ENCODE data around the gene ERN2. TPM values are rescaled to one million over a fixed set of nuclear protein-coding genes. Genes with fewer than 3 reads are reported as not detected.
"Not testable (repeated sequence)": the region's sequence is repeated elsewhere in the genome, so short reads cannot be mapped to it uniquely, and the experiment has no call there.

The ERN2 gene
- total RNA-seq, 1 donor: not detected

DNA sequence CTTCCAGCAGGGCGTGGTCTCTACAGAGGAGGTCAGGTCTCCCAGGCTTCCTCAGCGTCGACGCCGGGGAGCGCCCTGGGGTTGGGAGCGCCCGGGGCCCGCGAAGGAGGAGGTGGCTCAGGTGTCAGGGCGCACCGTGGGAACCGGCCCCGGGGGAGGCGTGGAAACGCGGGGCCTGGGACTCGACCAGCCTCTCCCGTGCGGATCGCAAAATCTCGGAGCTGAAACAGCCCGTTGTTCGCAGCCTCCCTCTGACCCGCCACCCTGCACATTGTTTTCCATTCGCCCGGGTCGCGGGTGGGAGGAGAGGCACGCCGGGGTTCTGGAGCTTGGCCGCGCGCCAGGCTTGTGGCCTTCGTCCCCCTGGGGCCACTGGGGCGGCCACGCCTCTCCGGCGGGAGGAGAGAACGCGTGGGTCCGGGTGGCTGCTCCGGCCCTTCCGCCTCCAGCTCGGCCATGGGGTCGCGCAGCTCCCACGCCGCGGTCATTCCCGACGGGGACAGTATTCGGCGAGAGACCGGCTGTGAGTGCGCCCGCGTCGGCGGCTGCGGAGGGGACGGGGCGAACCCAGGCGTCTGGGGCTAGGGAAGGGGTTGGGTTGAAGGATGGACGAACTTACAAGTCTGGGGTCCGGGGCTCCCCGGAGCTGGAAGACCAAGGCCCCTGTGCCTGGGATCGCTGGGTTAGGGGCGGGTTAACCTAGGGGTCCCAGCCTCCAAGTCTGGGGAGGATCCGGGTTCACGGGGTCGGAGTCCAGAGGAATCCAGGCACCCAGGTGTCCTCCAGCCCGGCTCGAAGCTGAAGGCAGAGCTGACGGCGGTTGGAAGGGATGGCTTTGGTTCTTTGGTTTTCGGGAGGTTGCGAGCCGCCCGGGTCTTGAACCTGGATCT, 41.8 kb upstream of the ERN2 start, which contains the start of gene CHP2:
TSS of gene CHP2 (plus strand) at position 433 of the 890 bp plus-strand sequence. CDS start at position 457, 24 bp downstream.
- no peak within 1 kb of the TSS for H3K27ac ChIP-seq (ENCODE audit: low read depth, low read length)
- H2AFZ ChIP-seq (ENCODE audit: low read length): no peak within 1 kb of the TSS
- H3K79me2 ChIP-seq (ENCODE audit: insufficient read depth, low read length): no peaks in the 10 kb centered on the region
- H3K36me3 ChIP-seq (ENCODE audit: insufficient read depth, low read length): no peaks in the 10 kb centered on the region
- no peaks in the 10 kb centered on the region for H3K4me1 ChIP-seq (ENCODE audit: insufficient read depth, low read length)
- DNase-seq (ENCODE audit: insufficient read length, low spot score, missing footprints): peak; percentile 73
- TF ChIP-seq CTCF (IDR thresholded peaks at IDR 0.05; ENCODE audit: extremely low read depth, low read depth, low read length): no peak
- H3K9me3 ChIP-seq (ENCODE audit: low read depth, low read length): no peaks in the 10 kb centered on the region
- H4K20me1 ChIP-seq (ENCODE audit: insufficient read depth, low read length): no peaks in the 10 kb centered on the region
- H3K27me3 ChIP-seq (ENCODE audit: insufficient read depth, low read length): peaks cover 21% of the 10 kb centered on the region
- no peak within 1 kb of the TSS for H3K4me3 ChIP-seq (ENCODE audit: insufficient read depth, low read length)
- H3K4me2 ChIP-seq (ENCODE audit: insufficient read depth, low read length): no peak within 1 kb of the TSS

- Histone ChIP-seq H3K4me2 (ENCODE audit: insufficient read depth, low read length) (no peak overlapping the region), H3K36me3 (ENCODE audit: insufficient read depth, low read length) (no peaks in the 10 kb centered on the region)
- DNase-seq (ENCODE audit: insufficient read length, low spot score, missing footprints): no peak
Measured at GRCh38 chr16:23753908-23754593, 41.0 kb upstream of the ERN2 start.

GRCh38 chr16:23751053-23751452, 38.0 kb upstream of the ERN2 start:
- H4K20me1 ChIP-seq (ENCODE audit: insufficient read depth, low read length); H3K36me3 ChIP-seq (ENCODE audit: insufficient read depth, low read length); H2AFZ ChIP-seq (ENCODE audit: low read length); H3K9me3 ChIP-seq (ENCODE audit: low read depth, low read length); H3K27ac ChIP-seq (ENCODE audit: low read depth, low read length); H3K4me2 ChIP-seq (ENCODE audit: insufficient read depth, low read length); H3K4me3 ChIP-seq (ENCODE audit: insufficient read depth, low read length); H3K79me2 ChIP-seq (ENCODE audit: insufficient read depth, low read length); H3K4me1 ChIP-seq (ENCODE audit: insufficient read depth, low read length); DNase-seq (ENCODE audit: insufficient read length, low spot score, missing footprints): not testable (repeated sequence)
- H3K27me3 ChIP-seq (ENCODE audit: insufficient read depth, low read length): peaks cover 21% of the 10 kb centered on the region

More at GRCh38 chr16:23753908-23754593, 41.0 kb upstream of the ERN2 start:
- H3K4me1 ChIP-seq (ENCODE audit: insufficient read depth, low read length): no peaks in the 10 kb centered on the region
- H2AFZ ChIP-seq (ENCODE audit: low read length): no peak overlapping the region
- TF ChIP-seq CTCF (IDR thresholded peaks at IDR 0.05; ENCODE audit: extremely low read depth, low read depth, low read length): no peak
- no peaks in the 10 kb centered on the region for H3K9me3 ChIP-seq (ENCODE audit: low read depth, low read length)
- H3K27me3 ChIP-seq (ENCODE audit: insufficient read depth, low read length): peaks cover 21% of the 10 kb centered on the region
- no peak overlapping the region for H3K27ac ChIP-seq (ENCODE audit: low read depth, low read length)
- no peak overlapping the region for H3K4me3 ChIP-seq (ENCODE audit: insufficient read depth, low read length)
- no peaks in the 10 kb centered on the region for H3K79me2 ChIP-seq (ENCODE audit: insufficient read depth, low read length)
- H4K20me1 ChIP-seq (ENCODE audit: insufficient read depth, low read length): no peaks in the 10 kb centered on the region

DNA sequence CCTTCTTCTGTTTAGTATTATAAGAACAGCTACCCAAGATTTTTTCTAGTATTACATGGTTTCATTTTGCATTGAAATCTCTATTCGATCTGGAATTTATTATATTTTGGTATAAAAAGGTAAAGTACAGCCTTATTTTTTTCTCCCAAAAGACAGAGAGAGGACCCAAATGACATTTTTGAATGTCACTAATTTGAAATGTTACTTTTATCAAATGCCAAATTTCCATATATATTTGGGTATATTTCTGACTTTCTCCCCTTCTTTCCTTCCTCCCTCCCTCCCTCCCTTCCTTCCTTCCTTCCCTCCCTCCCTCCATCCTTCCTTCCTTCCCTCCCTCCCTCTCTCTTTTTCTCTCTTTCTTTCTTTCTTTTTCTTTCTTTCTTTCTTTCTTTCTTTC, 35.6 kb upstream of the ERN2 start:
- Histone ChIP-seq H4K20me1 (ENCODE audit: insufficient read depth, low read length) (no peaks in the 10 kb centered on the region), H2AFZ (ENCODE audit: low read length) (no peak overlapping the region), H3K27ac (ENCODE audit: low read depth, low read length) (no peak overlapping the region), H3K9me3 (ENCODE audit: low read depth, low read length) (no peaks in the 10 kb centered on the region), H3K79me2 (ENCODE audit: insufficient read depth, low read length) (no peaks in the 10 kb centered on the region), H3K36me3 (ENCODE audit: insufficient read depth, low read length) (no peaks in the 10 kb centered on the region), H3K27me3 (ENCODE audit: insufficient read depth, low read length) (peaks cover 1% of the 10 kb centered on the region), H3K4me3 (ENCODE audit: insufficient read depth, low read length) (no peak overlapping the region), H3K4me1 (ENCODE audit: insufficient read depth, low read length) (no peaks in the 10 kb centered on the region), H3K4me2 (ENCODE audit: insufficient read depth, low read length) (no peak overlapping the region)
- TF ChIP-seq CTCF (IDR thresholded peaks at IDR 0.05; ENCODE audit: extremely low read depth, low read depth, low read length): no peak
- no peak for DNase-seq (ENCODE audit: insufficient read length, low spot score, missing footprints)

Measured in osteoblast (primary cell).